Keratinocyte (primary cell): ENCODE data around the gene TMEM86A.

Source experiments
- EZH2 ChIP-seq: IDR thresholded peaks from one replicate; pipeline ENCODE4 v1.6.1; 2012; ENCODE audit warnings: inconsistent platforms, mild to moderate bottlenecking, low read length, moderate library complexity
- TF ChIP-seq, protein P1 (sequence below), 3 experiments: IDR thresholded peaks in 1 of 3; conservative IDR thresholded peaks in 1 of 3; optimal IDR thresholded peaks in 1 of 3; 2 replicates in 2 of 3; 3 replicates in 1 of 3; pipeline versions ENCODE3 to v1.5.1; 2011; ENCODE audit warnings: low read length in 3 of 3, mild to moderate bottlenecking in 3 of 3, moderate library complexity in 2 of 3, control low read depth in 1 of 3, inconsistent platforms in 1 of 3; ENCODE audit not compliant: insufficient read depth in 2 of 3; ENCODE audit errors: extremely low read depth in 1 of 3

DNA sequence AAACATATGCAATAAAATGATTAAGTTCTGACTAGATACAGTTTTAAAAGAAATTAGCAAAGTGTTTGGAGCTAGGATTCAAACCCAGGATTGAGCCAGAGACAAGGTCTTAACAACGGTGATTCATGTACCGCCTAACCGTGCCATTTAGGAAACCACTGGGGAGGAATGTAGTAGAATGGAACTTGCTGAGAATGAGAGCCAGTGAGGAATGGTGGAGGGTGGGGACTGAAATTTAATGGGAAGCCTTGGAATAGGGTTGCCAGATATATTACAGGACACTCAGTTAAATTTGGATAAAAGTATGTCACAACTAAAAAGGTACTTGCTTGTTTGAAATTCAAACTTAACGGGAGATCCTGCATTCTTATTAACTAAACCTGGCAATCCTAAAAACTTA is 30.4 kb upstream of the TMEM86A start:
- TF ChIP-seq, protein P1, sequence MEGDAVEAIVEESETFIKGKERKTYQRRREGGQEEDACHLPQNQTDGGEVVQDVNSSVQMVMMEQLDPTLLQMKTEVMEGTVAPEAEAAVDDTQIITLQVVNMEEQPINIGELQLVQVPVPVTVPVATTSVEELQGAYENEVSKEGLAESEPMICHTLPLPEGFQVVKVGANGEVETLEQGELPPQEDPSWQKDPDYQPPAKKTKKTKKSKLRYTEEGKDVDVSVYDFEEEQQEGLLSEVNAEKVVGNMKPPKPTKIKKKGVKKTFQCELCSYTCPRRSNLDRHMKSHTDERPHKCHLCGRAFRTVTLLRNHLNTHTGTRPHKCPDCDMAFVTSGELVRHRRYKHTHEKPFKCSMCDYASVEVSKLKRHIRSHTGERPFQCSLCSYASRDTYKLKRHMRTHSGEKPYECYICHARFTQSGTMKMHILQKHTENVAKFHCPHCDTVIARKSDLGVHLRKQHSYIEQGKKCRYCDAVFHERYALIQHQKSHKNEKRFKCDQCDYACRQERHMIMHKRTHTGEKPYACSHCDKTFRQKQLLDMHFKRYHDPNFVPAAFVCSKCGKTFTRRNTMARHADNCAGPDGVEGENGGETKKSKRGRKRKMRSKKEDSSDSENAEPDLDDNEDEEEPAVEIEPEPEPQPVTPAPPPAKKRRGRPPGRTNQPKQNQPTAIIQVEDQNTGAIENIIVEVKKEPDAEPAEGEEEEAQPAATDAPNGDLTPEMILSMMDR (optimal IDR thresholded peaks at IDR 0.05 in 1 of 3, IDR thresholded peaks at IDR 0.05 in 1 of 3, conservative IDR thresholded peaks at IDR 0.05 in 1 of 3; ENCODE audit: extremely low read depth in 1 of 3, insufficient read depth in 2 of 3, low read length in 3 of 3), result no peak
- no peak for TF ChIP-seq EZH2
